BLaER1 (cell line): Measurements from ENCODE around the gene MACROH2A2.

Experiments used
- H3K27ac ChIP-seq: shearing (Covaris generic); formaldehyde crosslinking; 2 replicates; pipeline ENCODE4 v1.8.1; 2022
- H3K27me3 ChIP-seq: shearing (Covaris generic); formaldehyde crosslinking; 2 replicates; pipeline ENCODE4 v1.8.1; 2022
- H3K36me3 ChIP-seq: shearing (Covaris generic); formaldehyde crosslinking; 2 replicates; pipeline ENCODE4 v1.8.1; 2022
- H3K4me1 ChIP-seq: shearing (Covaris generic); formaldehyde crosslinking; 2 replicates; pipeline ENCODE4 v1.8.1; 2022
- H3K4me2 ChIP-seq: shearing (Covaris generic); formaldehyde crosslinking; 2 replicates; pipeline ENCODE4 v1.8.1; 2022
- H3K4me3 ChIP-seq: shearing (Covaris generic); formaldehyde crosslinking; 2 replicates; pipeline ENCODE4 v1.8.1; 2022
- H3K9ac ChIP-seq: shearing (Covaris generic); formaldehyde crosslinking; 2 replicates; pipeline ENCODE4 v1.8.1; 2022
- H3K9me3 ChIP-seq: shearing (Covaris generic); formaldehyde crosslinking; 2 replicates; pipeline ENCODE4 v1.8.1; 2022
- H4K20me1 ChIP-seq: shearing (Covaris generic); formaldehyde crosslinking; 2 replicates; pipeline ENCODE4 v1.8.1; 2022
- Cebpa-rat ChIP-seq: shearing (Covaris generic); IDR thresholded peaks from 2 replicates; pipeline ENCODE4 v1.8.1; 2022

MACROH2A2 gene

GRCh38 chr10:70048030-70048723 lies 4.5 kb upstream of the MACROH2A2 start:
- no peak for TF ChIP-seq Cebpa-rat

GRCh38 chr10:70051848-70052247 lies 798 bp upstream of the MACROH2A2 start:
- H3K9ac ChIP-seq: no peak overlapping the region; the same call in 1 of the 2 replicates
- no peak overlapping the region for H3K27ac ChIP-seq
- H3K36me3 ChIP-seq: no peaks in the 10 kb centered on the region
- no peaks in the 10 kb centered on the region for H4K20me1 ChIP-seq
- peak overlapping the region; percentile 92; the same call in 1 of the 2 replicates for H3K4me3 ChIP-seq
- no peak for TF ChIP-seq Cebpa-rat
- H3K4me1 ChIP-seq: peaks cover 19% of the 10 kb centered on the region
- peak overlapping the region; percentile 81 for H3K4me2 ChIP-seq
- H3K27me3 ChIP-seq: no peaks in the 10 kb centered on the region
- H3K9me3 ChIP-seq: no peaks in the 10 kb centered on the region

More at GRCh38 chr10:70048030-70048723, 4.5 kb upstream of the MACROH2A2 start:
- H3K9ac ChIP-seq: no peak overlapping the region
- no peaks in the 10 kb centered on the region for H3K27me3 ChIP-seq
- no peaks in the 10 kb centered on the region for H4K20me1 ChIP-seq
- no peak overlapping the region for H3K4me2 ChIP-seq
- no peaks in the 10 kb centered on the region for H3K36me3 ChIP-seq
- H3K4me1 ChIP-seq: peaks cover 8% of the 10 kb centered on the region; the same call in 1 of the 2 replicates
- H3K4me3 ChIP-seq: no peak overlapping the region
- H3K9me3 ChIP-seq: peaks cover 6% of the 10 kb centered on the region
- H3K27ac ChIP-seq: no peak overlapping the region

- TF ChIP-seq Cebpa-rat: no peak
- Histone ChIP-seq H3K27ac (peak overlapping the region; percentile 94), H3K27me3 (no peaks in the 10 kb centered on the region), H4K20me1 (peaks cover 12% of the 10 kb centered on the region; the same call in 1 of the 2 replicates), H3K4me2 (peak overlapping the region; percentile 81), H3K9ac (peak overlapping the region; percentile 94), H3K4me3 (peak overlapping the region; percentile 92), H3K9me3 (no peaks in the 10 kb centered on the region), H3K4me1 (peaks cover 19% of the 10 kb centered on the region), H3K36me3 (0 out of 2 replicates have a peak, but pooled peaks cover 9% of the 10 kb centered on the region)
Observed at GRCh38 chr10:70053218-70053840, 683 bp downstream of the MACROH2A2 start.

GRCh38 chr10:70053841-70054288 lies 1.2 kb downstream of the MACROH2A2 start:
- Histone ChIP-seq H3K4me1 (peaks cover 19% of the 10 kb centered on the region), H3K4me2 (peak overlapping the region; percentile 81), H3K4me3 (peak overlapping the region; percentile 92), H3K27ac (peak overlapping the region; percentile 94), H3K9me3 (no peaks in the 10 kb centered on the region), H3K36me3 (0 out of 2 replicates have a peak, but pooled peaks cover 9% of the 10 kb centered on the region), H3K27me3 (no peaks in the 10 kb centered on the region), H4K20me1 (peaks cover 17% of the 10 kb centered on the region), H3K9ac (peak overlapping the region; percentile 94)
- TF ChIP-seq Cebpa-rat: no peak

GRCh38 chr10:70054902-70055301 lies 2.3 kb downstream of the MACROH2A2 start:
- H3K27ac ChIP-seq: no peak overlapping the region
- no peak for TF ChIP-seq Cebpa-rat
- no peaks in the 10 kb centered on the region for H3K27me3 ChIP-seq
- peaks cover 27% of the 10 kb centered on the region for H4K20me1 ChIP-seq
- 0 out of 2 replicates have a peak, but pooled peaks cover 9% of the 10 kb centered on the region for H3K36me3 ChIP-seq
- H3K9me3 ChIP-seq: no peaks in the 10 kb centered on the region
- H3K4me3 ChIP-seq: no peak overlapping the region
- H3K4me2 ChIP-seq: peak overlapping the region; percentile 81
- no peak overlapping the region for H3K9ac ChIP-seq
- H3K4me1 ChIP-seq: peaks cover 19% of the 10 kb centered on the region

- Histone ChIP-seq H3K27me3 (no peaks in the 10 kb centered on the region), H4K20me1 (peaks cover 34% of the 10 kb centered on the region), H3K4me1 (peaks cover 19% of the 10 kb centered on the region)
Observed at GRCh38 chr10:70055550-70055949, 2.9 kb downstream of the MACROH2A2 start.

GRCh38 chr10:70057306-70057705 lies 4.7 kb downstream of the MACROH2A2 start:
- Histone ChIP-seq H4K20me1 (peaks cover 46% of the 10 kb centered on the region), H3K27ac (no peak overlapping the region), H3K4me1 (peaks cover 14% of the 10 kb centered on the region), H3K4me2 (no peak overlapping the region), H3K9ac (no peak overlapping the region), H3K36me3 (0 out of 2 replicates have a peak, but pooled peaks cover 9% of the 10 kb centered on the region), H3K27me3 (no peaks in the 10 kb centered on the region), H3K9me3 (no peaks in the 10 kb centered on the region), H3K4me3 (no peak overlapping the region)
- no peak for TF ChIP-seq Cebpa-rat

More at GRCh38 chr10:70055550-70055949, 2.9 kb downstream of the MACROH2A2 start:
- H3K9ac ChIP-seq: no peak overlapping the region
- no peak for TF ChIP-seq Cebpa-rat
- no peaks in the 10 kb centered on the region for H3K9me3 ChIP-seq
- H3K27ac ChIP-seq: no peak overlapping the region
- H3K4me3 ChIP-seq: no peak overlapping the region
- 0 out of 2 replicates have a peak, but pooled peaks cover 9% of the 10 kb centered on the region for H3K36me3 ChIP-seq
- H3K4me2 ChIP-seq: no peak overlapping the region

GRCh38 chr10:70060389-70060788 lies 7.7 kb downstream of the MACROH2A2 start:
- H3K9me3 ChIP-seq: no peaks in the 10 kb centered on the region
- no peak for TF ChIP-seq Cebpa-rat

GRCh38 chr10:70063418-70064098 lies 10.9 kb downstream of the MACROH2A2 start:
- no peak overlapping the region for H3K4me3 ChIP-seq
- no peak overlapping the region for H3K27ac ChIP-seq
- no peak overlapping the region for H3K9ac ChIP-seq
- peaks cover 70% of the 10 kb centered on the region for H4K20me1 ChIP-seq
- H3K36me3 ChIP-seq: peaks cover 27% of the 10 kb centered on the region
- no peaks in the 10 kb centered on the region for H3K9me3 ChIP-seq
- TF ChIP-seq Cebpa-rat: no peak
- H3K27me3 ChIP-seq: no peaks in the 10 kb centered on the region
- H3K4me2 ChIP-seq: 0 out of 2 replicates have a peak overlapping the region, but pooled peaks have one; percentile 40
- H3K4me1 ChIP-seq: peaks cover 25% of the 10 kb centered on the region

More at GRCh38 chr10:70060389-70060788, 7.7 kb downstream of the MACROH2A2 start:
- no peak overlapping the region for H3K9ac ChIP-seq
- H3K27ac ChIP-seq: no peak overlapping the region
- peaks cover 67% of the 10 kb centered on the region for H4K20me1 ChIP-seq
- peaks cover 25% of the 10 kb centered on the region for H3K4me1 ChIP-seq
- H3K36me3 ChIP-seq: peaks cover 21% of the 10 kb centered on the region; the same call in 1 of the 2 replicates
- no peak overlapping the region for H3K4me3 ChIP-seq
- no peak overlapping the region for H3K4me2 ChIP-seq
- no peaks in the 10 kb centered on the region for H3K27me3 ChIP-seq
